Fibroblast of lung (primary cell): Measurements from ENCODE around the gene IP6K2. TPM values are rescaled to one million over a fixed set of nuclear protein-coding genes. Genes with fewer than 3 reads are reported as not detected.
A peak's percentile ranks its signal among the peaks of the same experiment; 100 is the strongest.

ENCODE experiments used
- DNase-seq, 2 donors: peaks; one replicate each; pipeline versions ENCODE4 v3.0.0 to v3.0.0-alpha.2; 2010; ENCODE audit warnings: low read depth in 2 of 2
- H2AFZ ChIP-seq: 2 replicates; pipeline ENCODE4 v1.5.1; 2012; ENCODE audit warnings: low read length, control low read depth, inconsistent platforms
- H3K27ac ChIP-seq: 2 replicates; pipeline ENCODE4 v1.5.1; 2011; ENCODE audit warnings: low read length, control low read depth; ENCODE audit not compliant: insufficient read depth
- H3K27me3 ChIP-seq: 2 replicates; pipeline ENCODE4 v1.5.1; 2011; ENCODE audit warnings: mild to moderate bottlenecking, low read length; ENCODE audit not compliant: control insufficient read depth, insufficient read depth
- H3K36me3 ChIP-seq: 2 replicates; pipeline ENCODE4 v1.5.1; 2011; ENCODE audit warnings: low read length; ENCODE audit not compliant: control insufficient read depth, insufficient read depth
- H3K4me1 ChIP-seq: 2 replicates; pipeline ENCODE4 v1.5.1; 2011; ENCODE audit warnings: low read length; ENCODE audit not compliant: control insufficient read depth, insufficient read depth; ENCODE audit errors: extremely low read depth
- H3K4me2 ChIP-seq: 2 replicates; pipeline ENCODE4 v1.5.1; 2011; ENCODE audit warnings: low read length, control low read depth; ENCODE audit not compliant: insufficient read depth; ENCODE audit errors: extremely low read depth
- H3K4me3 ChIP-seq, 4 experiments: fragments of 200-600 bp in 1 of 4; sonication (generic) in 1 of 4; replicated peaks in 1 of 4; 2 replicates each; pipeline ENCODE4 v1.5.1; 2011 to 2016; ENCODE audit warnings: low read length in 4 of 4, low read depth in 3 of 4, mild to moderate bottlenecking in 3 of 4, control low read depth in 2 of 4, inconsistent platforms in 1 of 4, mixed read lengths in 1 of 4; ENCODE audit not compliant: insufficient read depth in 1 of 4; ENCODE audit errors: control extremely low read depth in 1 of 4
- H3K79me2 ChIP-seq: 2 replicates; pipeline ENCODE4 v1.5.1; 2012; ENCODE audit warnings: mild to moderate bottlenecking, low read length, inconsistent platforms; ENCODE audit not compliant: control insufficient read depth, insufficient read depth
- H3K9ac ChIP-seq: 2 replicates; pipeline ENCODE4 v1.5.1; 2011; ENCODE audit warnings: mild to moderate bottlenecking, low read length, control low read depth; ENCODE audit not compliant: insufficient read depth
- H3K9me3 ChIP-seq: 2 replicates; pipeline ENCODE4 v1.5.1; 2012; ENCODE audit warnings: low read depth, low read length; ENCODE audit not compliant: control insufficient read depth, insufficient read depth
- H4K20me1 ChIP-seq: 2 replicates; pipeline ENCODE4 v1.5.1; 2011; ENCODE audit warnings: low read length; ENCODE audit not compliant: control insufficient read depth, insufficient read depth; ENCODE audit errors: extremely low read depth
- CTCF ChIP-seq, 2 donors: IDR thresholded peaks in 1 of 2; conservative IDR thresholded peaks in 1 of 2; 1 replicate in 1 of 2; 2 replicates in 1 of 2; pipeline ENCODE4 v1.5.1; 2011 to 2012; ENCODE audit warnings: low read length in 2 of 2, control low read depth in 1 of 2, inconsistent platforms in 1 of 2, low read depth in 1 of 2, mild to moderate bottlenecking in 1 of 2
- EZH2 ChIP-seq: IDR thresholded peaks from 2 replicates; pipeline ENCODE4 v1.5.1; 2012; ENCODE audit warnings: low read length, control low read depth, mild to moderate bottlenecking; ENCODE audit errors: missing control alignments
- polyA plus RNA-seq, 2 donors: library from polyadenylated mRNA; depleted of rRNA in 1 of 2; stranded (reverse) in 1 of 2; unstranded in 1 of 2; fragments of >200 nt; gene quantifications; 2 replicates each; pipeline ENCODE4 v1.2.1, GENCODE V29; 2011 to 2012; ENCODE audit warnings: missing spikeins in 1 of 2
- total RNA-seq: library from RNA; depleted of rRNA; stranded (reverse); fragments of >200 nt; gene quantifications from 2 replicates; pipeline ENCODE4 v1.2.1, GENCODE V29; 2014

IP6K2 gene
- total and polyA plus RNA-seq, 2 donors (not counting 1 experiment from before 2014, with no cell fraction given) = 53.5 to 58.9 TPM

- H3K9me3 ChIP-seq = no peaks in the 10 kb centered on the region
- H3K4me3 ChIP-seq = no peak overlapping the region
- H3K4me1 ChIP-seq = peaks cover 8% of the 10 kb centered on the region
- peaks cover 3% of the 10 kb centered on the region for H4K20me1 ChIP-seq
- DNase-seq = peak; percentile 33 to 66
- no peak overlapping the region for H3K9ac ChIP-seq
- no peak overlapping the region for H3K4me2 ChIP-seq
- TF ChIP-seq CTCF (conservative IDR thresholded peaks at IDR 0.05 in 1 of 2, IDR thresholded peaks at IDR 0.05 in 1 of 2; ENCODE audit: low read depth in 1 of 2, low read length in 2 of 2) = no peak
- no peak for TF ChIP-seq EZH2
- H3K27me3 ChIP-seq = no peaks in the 10 kb centered on the region
- H2AFZ ChIP-seq = no peak overlapping the region
- peaks cover 87% of the 10 kb centered on the region for H3K79me2 ChIP-seq
- H3K36me3 ChIP-seq = peaks cover 9% of the 10 kb centered on the region
- peak overlapping the region; percentile 58 for H3K27ac ChIP-seq
These were observed 8.5 kb downstream of the IP6K2 start for GRCh38 chr3:48708481-48708889.

GRCh38 chr3:48707157-48707556 is 9.9 kb downstream of the IP6K2 start:
- H3K36me3 ChIP-seq = peaks cover 11% of the 10 kb centered on the region

GRCh38 chr3:48702320-48702920 is 14.6 kb downstream of the IP6K2 start:
- TF ChIP-seq CTCF (conservative IDR thresholded peaks at IDR 0.05 in 1 of 2, IDR thresholded peaks at IDR 0.05 in 1 of 2; ENCODE audit: low read depth in 1 of 2, low read length in 2 of 2) = no peak
- TF ChIP-seq EZH2 = no peak
- Histone ChIP-seq H3K4me1 (no peaks in the 10 kb centered on the region), H3K9me3 (no peaks in the 10 kb centered on the region), H3K36me3 (peaks cover 6% of the 10 kb centered on the region), H3K4me3 (no peak overlapping the region), H3K9ac (no peak overlapping the region), H3K27ac (no peak overlapping the region), H3K79me2 (peaks cover 88% of the 10 kb centered on the region), H4K20me1 (peaks cover 3% of the 10 kb centered on the region), H3K27me3 (no peaks in the 10 kb centered on the region), H2AFZ (no peak overlapping the region), H3K4me2 (no peak overlapping the region)
- peak in 1 of 2 donors; percentile 10 for DNase-seq

More at GRCh38 chr3:48707157-48707556, 9.9 kb downstream of the IP6K2 start:
- no peak overlapping the region for H3K27ac ChIP-seq
- H3K9ac ChIP-seq = no peak overlapping the region
- H3K4me2 ChIP-seq = no peak overlapping the region
- H3K4me3 ChIP-seq = no peak overlapping the region
- DNase-seq = no peak
- H2AFZ ChIP-seq = no peak overlapping the region
- no peak for TF ChIP-seq CTCF (conservative IDR thresholded peaks at IDR 0.05 in 1 of 2, IDR thresholded peaks at IDR 0.05 in 1 of 2; ENCODE audit: low read depth in 1 of 2, low read length in 2 of 2)
- H4K20me1 ChIP-seq = peaks cover 3% of the 10 kb centered on the region
- H3K79me2 ChIP-seq = peaks cover 87% of the 10 kb centered on the region
- peaks cover 8% of the 10 kb centered on the region for H3K4me1 ChIP-seq
- H3K9me3 ChIP-seq = no peaks in the 10 kb centered on the region
- H3K27me3 ChIP-seq = no peaks in the 10 kb centered on the region
